CD4-positive, CD25-positive, alpha-beta regulatory T cell (primary cell): Measurements from ENCODE around the gene THAP7. TPM values are rescaled to one million over a fixed set of nuclear protein-coding genes. Genes with fewer than 3 reads are reported as not detected.
A peak's percentile ranks its signal among the peaks of the same experiment; 100 is the strongest.

ENCODE experiments used
- ATAC-seq, 2 donors: fragments of 150-1000 bp; cut with Tn5 transposase; one replicate each; pipeline ENCODE4 v1.10.0; 2021; ENCODE audit warnings: low read depth in 2 of 2, moderate number of reproducible peaks in 2 of 2, moderate library complexity in 1 of 2
- DNase-seq, 3 donors: peaks; one replicate each; pipeline versions ENCODE4 v3.0.0 to v3.0.0-alpha.2; 2012 to 2022; ENCODE audit warnings: mixed read lengths in 1 of 3
- H3K27ac ChIP-seq: one replicate; pipeline ENCODE4 v1.7.0; 2013; ENCODE audit warnings: mild to moderate bottlenecking, low read length; ENCODE audit not compliant: insufficient read depth, poor library complexity, severe bottlenecking
- H3K27me3 ChIP-seq: one replicate; pipeline ENCODE4 v1.7.0; 2013; ENCODE audit warnings: low read length; ENCODE audit not compliant: control insufficient read depth, insufficient read depth
- H3K36me3 ChIP-seq: one replicate; pipeline ENCODE4 v1.7.0; 2013; ENCODE audit warnings: mild to moderate bottlenecking, low read length, moderate library complexity; ENCODE audit not compliant: control insufficient read depth, insufficient read depth
- H3K4me1 ChIP-seq: 2 replicates; pipeline ENCODE4 v1.7.0; 2013; ENCODE audit warnings: mild to moderate bottlenecking, low read length; ENCODE audit not compliant: insufficient read depth, control insufficient read depth, poor library complexity, severe bottlenecking
- H3K4me3 ChIP-seq: one replicate; pipeline ENCODE4 v1.7.0; 2013; ENCODE audit warnings: low read depth, mild to moderate bottlenecking, low read length, moderate library complexity
- H3K9me3 ChIP-seq, 2 experiments: 1 replicate in 1 of 2; 2 replicates in 1 of 2; pipeline ENCODE4 v1.7.0; 2013; ENCODE audit warnings: low read length in 2 of 2, mild to moderate bottlenecking in 1 of 2, moderate library complexity in 1 of 2; ENCODE audit not compliant: control insufficient read depth in 2 of 2
- H3K27ac Mint-ChIP-seq, 3 donors: one replicate each; pipeline ENCODE4 v1.8.0; 2020 to 2022; ENCODE audit warnings: mild to moderate bottlenecking in 3 of 3, mixed read lengths in 3 of 3, moderate library complexity in 2 of 3
- H3K27me3 Mint-ChIP-seq: one replicate; pipeline ENCODE4 v1.8.0; 2022; ENCODE audit warnings: mild to moderate bottlenecking, mixed read lengths
- H3K36me3 Mint-ChIP-seq: one replicate; pipeline ENCODE4 v1.8.0; 2020; ENCODE audit warnings: mixed read lengths
- H3K4me1 Mint-ChIP-seq, 4 donors: one replicate each; pipeline ENCODE4 v1.8.0; 2020 to 2022; ENCODE audit warnings: mixed read lengths in 4 of 4, mild to moderate bottlenecking in 1 of 4
- H3K4me3 Mint-ChIP-seq, 4 donors: one replicate each; pipeline ENCODE4 v1.8.0; 2020 to 2022; ENCODE audit warnings: mild to moderate bottlenecking in 4 of 4, mixed read lengths in 4 of 4, moderate library complexity in 3 of 4
- H3K9me3 Mint-ChIP-seq, 7 donors: one replicate each; pipeline ENCODE4 v1.8.0; 2020 to 2022; ENCODE audit warnings: mixed read lengths in 7 of 7, mild to moderate bottlenecking in 3 of 7, moderate library complexity in 2 of 7
- polyA plus RNA-seq, 4 donors: library from polyadenylated mRNA; unstranded; fragments of 300-500 nt; fragmentation: Illumina TruSeq; gene quantifications; one replicate each; pipeline ENCODE4 v1.2.3, GENCODE V29; 2021
- total RNA-seq: library from RNA; stranded (reverse); gene quantifications from one replicate; pipeline ENCODE4 v1.2.3, GENCODE V29; 2022

The THAP7 gene
- total and polyA plus RNA-seq, 5 donors from 2014 or later = 38.5 to 58.0 (median 43.5) TPM

GRCh38 chr22:20962491-20962945 is 39.4 kb downstream of the THAP7 start:
- Mint-ChIP-seq H3K4me3 (no peak overlapping the region), H3K27ac (no peak overlapping the region), H3K27me3 (peaks cover 60% of the 10 kb centered on the region), H3K9me3 (peaks cover 0 to 1% (median 0%) of the 10 kb centered on the region in 7 donors), H3K4me1 (peaks cover 0 to 17% (median 1%) of the 10 kb centered on the region in 4 donors), H3K36me3 (no peaks in the 10 kb centered on the region)
- ATAC-seq (no peak), DNase-seq (no peak)
- Histone ChIP-seq H3K4me1 (peaks cover 19% of the 10 kb centered on the region), H3K36me3 (no peaks in the 10 kb centered on the region), H3K27me3 (peaks cover 3% of the 10 kb centered on the region), H3K4me3 (no peak overlapping the region), H3K27ac (no peak overlapping the region), H3K9me3 (no peaks in the 10 kb centered on the region)

GRCh38 chr22:20960609-20961008 is 41.3 kb downstream of the THAP7 start:
- no peaks in the 10 kb centered on the region for H3K36me3 ChIP-seq
- H3K27me3 ChIP-seq = peaks cover 3% of the 10 kb centered on the region
- peaks cover 56% of the 10 kb centered on the region for H3K27me3 Mint-ChIP-seq
- H3K9me3 Mint-ChIP-seq = peaks cover 0 to 1% (median 0%) of the 10 kb centered on the region in 7 donors
- no peaks in the 10 kb centered on the region for H3K9me3 ChIP-seq
- H3K27ac ChIP-seq = no peak overlapping the region
- peaks cover 0 to 21% (median 1%) of the 10 kb centered on the region in 4 donors for H3K4me1 Mint-ChIP-seq
- peaks cover 29% of the 10 kb centered on the region for H3K4me1 ChIP-seq
- no peaks in the 10 kb centered on the region for H3K36me3 Mint-ChIP-seq
- no peak overlapping the region for H3K27ac Mint-ChIP-seq
- no peak for ATAC-seq
- peak overlapping the region in 1 of 4 donors; percentile 52 for H3K4me3 Mint-ChIP-seq
- DNase-seq = no peak
- no peak overlapping the region for H3K4me3 ChIP-seq

GRCh38 chr22:20959578-20960461 is 42.1 kb downstream of the THAP7 start:
- peaks cover 24% of the 10 kb centered on the region for H3K4me1 ChIP-seq
- Mint-ChIP-seq H3K27me3 (peaks cover 55% of the 10 kb centered on the region), H3K9me3 (peaks cover 0 to 1% (median 0%) of the 10 kb centered on the region in 7 donors), H3K36me3 (no peaks in the 10 kb centered on the region), H3K4me3 (peak overlapping the region in 1 of 4 donors; percentile 52), H3K27ac (no peak overlapping the region), H3K4me1 (peaks cover 0 to 21% (median 1%) of the 10 kb centered on the region in 4 donors)
- no peaks in the 10 kb centered on the region for H3K9me3 ChIP-seq
- no peaks in the 10 kb centered on the region for H3K36me3 ChIP-seq
- DNase-seq (no peak), ATAC-seq (no peak)
- H3K27ac ChIP-seq = no peak overlapping the region
- peaks cover 3% of the 10 kb centered on the region for H3K27me3 ChIP-seq
- H3K4me3 ChIP-seq = no peak overlapping the region

GRCh38 chr22:20957683-20958431 is 44.1 kb downstream of the THAP7 start:
- peaks cover 0 to 1% (median 0%) of the 10 kb centered on the region in 7 donors for H3K9me3 Mint-ChIP-seq
- peak overlapping the region in 3 of 4 donors; percentile 26 to 88 (median 77) for H3K4me3 Mint-ChIP-seq
- Histone ChIP-seq H3K27ac (no peak overlapping the region), H3K4me1 (peaks cover 17% of the 10 kb centered on the region), H3K4me3 (no peak overlapping the region), H3K36me3 (peaks cover 13% of the 10 kb centered on the region), H3K27me3 (no peaks in the 10 kb centered on the region), H3K9me3 (no peaks in the 10 kb centered on the region)
- H3K4me1 Mint-ChIP-seq = peaks cover 0 to 13% (median 1%) of the 10 kb centered on the region in 4 donors
- no peak overlapping the region for H3K27ac Mint-ChIP-seq
- DNase-seq (no peak), ATAC-seq (no peak)
- H3K36me3 Mint-ChIP-seq = peaks cover 6% of the 10 kb centered on the region
- peaks cover 42% of the 10 kb centered on the region for H3K27me3 Mint-ChIP-seq

GRCh38 chr22:20957102-20957682 is 44.7 kb downstream of the THAP7 start:
- peaks cover 0 to 13% (median 2%) of the 10 kb centered on the region in 4 donors for H3K4me1 Mint-ChIP-seq
- no peak overlapping the region for H3K27ac Mint-ChIP-seq
- peaks cover 6% of the 10 kb centered on the region for H3K36me3 Mint-ChIP-seq
- H3K27ac ChIP-seq = no peak overlapping the region
- peak overlapping the region in 1 of 4 donors; percentile 77 for H3K4me3 Mint-ChIP-seq
- peaks cover 17% of the 10 kb centered on the region for H3K4me1 ChIP-seq
- ATAC-seq (no peak), DNase-seq (no peak)
- H3K4me3 ChIP-seq = no peak overlapping the region
- no peaks in the 10 kb centered on the region for H3K9me3 ChIP-seq
- peaks cover 0 to 1% (median 0%) of the 10 kb centered on the region in 7 donors for H3K9me3 Mint-ChIP-seq
- H3K27me3 Mint-ChIP-seq = peaks cover 36% of the 10 kb centered on the region
- peaks cover 19% of the 10 kb centered on the region for H3K36me3 ChIP-seq
- no peaks in the 10 kb centered on the region for H3K27me3 ChIP-seq

GRCh38 chr22:20956258-20957101 is 45.4 kb downstream of the THAP7 start:
- H3K4me1 ChIP-seq = peaks cover 17% of the 10 kb centered on the region
- no peak overlapping the region for H3K27ac Mint-ChIP-seq
- DNase-seq = no peak
- no peaks in the 10 kb centered on the region for H3K9me3 ChIP-seq
- peaks cover 0 to 9% (median under 1%) of the 10 kb centered on the region in 4 donors for H3K4me1 Mint-ChIP-seq
- peaks cover 26% of the 10 kb centered on the region for H3K36me3 ChIP-seq
- no peak overlapping the region for H3K4me3 ChIP-seq
- peaks cover 6% of the 10 kb centered on the region for H3K36me3 Mint-ChIP-seq
- peak overlapping the region in 3 of 4 donors; percentile 30 to 52 (median 39) for H3K4me3 Mint-ChIP-seq
- peaks cover 29% of the 10 kb centered on the region for H3K27me3 Mint-ChIP-seq
- H3K9me3 Mint-ChIP-seq = peaks cover 0 to 1% (median 0%) of the 10 kb centered on the region in 7 donors
- no peak overlapping the region for H3K27ac ChIP-seq
- no peaks in the 10 kb centered on the region for H3K27me3 ChIP-seq
- ATAC-seq = no peak

GRCh38 chr22:20955548-20955947 is 46.4 kb downstream of the THAP7 start:
- Mint-ChIP-seq H3K27ac (no peak overlapping the region), H3K27me3 (peaks cover 24% of the 10 kb centered on the region)

More at GRCh38 chr22:20955548-20955947, 46.4 kb downstream of the THAP7 start:
- H3K27ac ChIP-seq = no peak overlapping the region
- Mint-ChIP-seq H3K9me3 (peaks cover 0 to 1% (median 0%) of the 10 kb centered on the region in 7 donors), H3K4me1 (peaks cover 0 to 9% (median under 1%) of the 10 kb centered on the region in 4 donors), H3K4me3 (no peak overlapping the region), H3K36me3 (peaks cover 6% of the 10 kb centered on the region)
- H3K4me1 ChIP-seq = peaks cover 17% of the 10 kb centered on the region
- no peaks in the 10 kb centered on the region for H3K27me3 ChIP-seq
- no peak overlapping the region for H3K4me3 ChIP-seq
- peaks cover 36% of the 10 kb centered on the region for H3K36me3 ChIP-seq
- no peak for DNase-seq
- no peaks in the 10 kb centered on the region for H3K9me3 ChIP-seq
- ATAC-seq = no peak
